Daoy (cell line): ENCODE results near the gene HSD11B2. TPM values are rescaled to one million over a fixed set of nuclear protein-coding genes. Genes with fewer than 3 reads are reported as not detected.

Experiments used
- DNase-seq: peaks from one replicate; pipeline ENCODE4 v3.0.0-alpha.2; 2015; ENCODE audit warnings: low read depth
- total RNA-seq: library from RNA; depleted of rRNA; stranded (reverse); fragments of >200 nt; shearing (Covaris generic); gene quantifications from 2 replicates; pipeline ENCODE4 v1.2.3, GENCODE V29; 2014; rRNA removed

HSD11B2 gene
- total RNA-seq, 1 experiment from 2014 or later = not detected

DNA sequence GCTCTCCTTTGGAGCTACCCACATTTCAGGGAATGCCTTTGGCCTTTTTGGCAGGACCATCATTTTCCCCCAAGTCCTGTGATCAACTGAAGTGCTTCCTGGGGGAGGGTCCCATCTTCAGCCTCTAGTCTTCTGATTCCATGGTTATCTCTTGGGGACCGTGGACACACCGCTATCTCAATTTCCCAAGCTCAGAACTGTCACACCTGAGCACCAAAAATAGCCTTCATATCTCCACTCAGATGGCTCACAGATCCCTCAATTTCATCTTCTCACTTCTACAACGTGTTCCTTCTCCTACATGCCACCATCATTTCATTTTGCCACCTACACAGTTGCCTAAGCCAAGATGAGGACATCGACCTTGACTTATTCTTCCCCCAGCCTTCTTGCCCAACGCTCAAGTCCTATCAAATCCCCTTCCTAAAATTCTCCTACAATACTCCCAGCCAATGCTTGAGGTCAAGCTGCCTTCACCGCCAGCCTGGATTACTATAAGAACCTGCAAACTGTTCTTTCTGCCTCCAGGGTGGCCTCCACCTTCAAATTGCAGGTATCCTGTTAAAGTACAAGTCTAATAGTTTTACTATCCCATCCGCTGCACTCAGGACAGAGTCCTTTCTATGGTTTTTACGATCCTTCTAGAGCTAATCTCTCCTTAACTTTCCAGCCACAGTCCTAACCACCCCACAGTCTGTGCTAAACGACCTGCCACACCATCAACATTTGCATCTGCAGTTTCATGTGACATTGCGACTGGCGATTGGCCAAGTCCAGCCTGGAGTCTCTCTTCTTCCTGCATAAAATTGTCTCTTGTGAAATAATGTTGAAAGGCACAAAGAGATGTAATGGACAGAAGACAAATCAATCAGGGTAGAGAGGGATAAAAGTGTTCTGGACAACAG lies 43.9 kb downstream of the HSD11B2 start:
- DNase-seq = no peak

DNA sequence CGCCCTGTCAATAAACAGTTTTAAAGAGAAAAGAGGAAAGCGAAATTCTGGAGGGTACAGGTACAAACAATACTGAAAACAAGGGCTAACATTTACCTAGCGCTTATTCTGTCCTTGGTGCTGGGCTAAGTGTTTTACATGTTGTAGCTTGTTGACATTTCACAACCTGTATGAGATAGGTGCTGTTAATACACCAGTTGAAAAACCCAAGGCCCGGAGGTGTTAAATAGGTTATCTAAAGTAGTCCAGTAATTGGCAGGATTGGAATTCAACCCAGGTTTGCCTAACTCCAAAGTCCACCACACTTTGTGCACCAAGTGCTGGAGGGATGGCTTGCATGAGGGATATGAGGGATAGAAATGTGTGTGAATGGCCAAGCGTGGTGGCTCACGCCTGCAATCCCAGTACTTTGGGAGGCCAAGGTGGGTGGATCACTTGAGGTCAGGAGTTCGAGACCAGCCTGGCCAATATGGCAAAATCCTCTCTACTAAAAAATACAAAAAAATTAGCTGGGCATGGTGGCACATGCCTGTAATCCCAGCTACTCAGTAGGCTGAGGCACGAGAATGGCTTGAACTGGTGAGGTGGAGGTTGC lies 47.1 kb downstream of the HSD11B2 start:
- no peak for DNase-seq

DNA sequence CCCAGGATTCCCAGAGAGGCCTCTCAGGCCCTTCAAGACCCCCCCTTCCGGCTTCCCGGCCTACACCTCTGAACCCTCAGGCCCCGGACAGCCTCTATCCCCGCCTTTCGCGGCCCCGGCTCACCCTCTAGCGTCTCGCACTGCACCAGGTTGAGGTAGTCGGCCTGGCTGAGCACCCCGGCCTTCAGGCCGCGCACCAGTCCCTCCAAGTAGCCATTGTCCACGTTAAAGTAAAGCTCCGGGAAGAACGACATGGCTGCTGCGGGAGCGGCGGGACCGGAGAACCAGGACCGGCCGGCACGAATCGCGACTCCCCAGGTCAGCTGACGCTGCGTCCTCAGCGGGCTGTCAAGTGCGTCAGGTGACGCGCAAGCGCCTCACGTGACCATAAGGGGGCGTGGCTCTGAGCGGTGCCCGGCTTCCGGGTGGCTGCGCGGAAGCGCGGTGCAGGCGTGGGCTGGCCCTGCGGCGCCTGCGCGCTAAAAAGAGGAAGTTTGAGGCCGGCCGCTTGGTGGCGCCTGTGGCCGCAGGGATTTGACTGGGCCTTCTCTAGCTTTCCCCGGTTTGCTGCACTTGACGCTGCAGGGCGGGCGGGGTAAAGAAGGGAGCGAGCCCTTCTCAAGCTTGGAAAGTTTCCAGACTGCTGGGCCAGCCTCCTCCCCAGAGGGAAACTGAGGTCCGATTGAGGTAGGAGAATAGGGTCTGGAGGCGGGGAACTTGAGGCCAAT lies 50.1 kb downstream of the HSD11B2 start, which contains the start of gene ATP6V0D1:
Gene ATP6V0D1, minus strand, starts transcription at position 325 of the 728 bp plus-strand sequence. Its CDS starts 71 bp downstream, at position 254.
- DNase-seq = peak; percentile 97

DNA sequence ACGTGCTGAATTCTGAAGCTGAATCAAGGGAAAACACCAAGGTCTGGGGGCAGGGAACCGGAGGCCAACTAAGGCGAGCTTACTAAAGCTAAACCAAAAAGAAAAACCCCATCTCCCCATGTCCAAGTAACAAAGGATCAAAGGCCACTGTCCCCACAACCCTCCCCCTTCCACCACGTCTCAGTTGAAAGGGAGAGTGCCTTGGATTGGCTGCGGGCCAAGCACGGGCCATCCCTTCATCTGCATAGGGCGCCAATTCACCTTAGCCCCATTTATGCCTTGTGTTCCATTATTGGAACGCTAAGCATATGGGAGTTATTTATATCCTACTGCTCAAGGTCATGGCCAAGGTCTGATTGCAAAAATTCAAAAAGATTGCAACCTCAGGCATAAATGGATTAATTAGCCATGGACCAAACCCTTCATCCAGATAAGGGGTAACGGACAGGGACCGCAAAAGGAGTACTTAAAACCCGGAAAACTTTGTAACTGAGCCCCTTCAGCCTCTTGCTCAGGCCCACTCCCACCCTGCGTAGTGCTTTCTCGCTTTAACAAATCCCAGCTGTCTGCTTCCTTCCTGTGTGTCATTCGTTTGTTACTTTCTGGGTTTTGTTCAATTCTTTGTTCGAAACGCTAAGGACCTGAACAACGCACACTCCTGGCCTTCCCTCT lies 50.8 kb downstream of the HSD11B2 start:
- DNase-seq = peak; percentile 19

DNA sequence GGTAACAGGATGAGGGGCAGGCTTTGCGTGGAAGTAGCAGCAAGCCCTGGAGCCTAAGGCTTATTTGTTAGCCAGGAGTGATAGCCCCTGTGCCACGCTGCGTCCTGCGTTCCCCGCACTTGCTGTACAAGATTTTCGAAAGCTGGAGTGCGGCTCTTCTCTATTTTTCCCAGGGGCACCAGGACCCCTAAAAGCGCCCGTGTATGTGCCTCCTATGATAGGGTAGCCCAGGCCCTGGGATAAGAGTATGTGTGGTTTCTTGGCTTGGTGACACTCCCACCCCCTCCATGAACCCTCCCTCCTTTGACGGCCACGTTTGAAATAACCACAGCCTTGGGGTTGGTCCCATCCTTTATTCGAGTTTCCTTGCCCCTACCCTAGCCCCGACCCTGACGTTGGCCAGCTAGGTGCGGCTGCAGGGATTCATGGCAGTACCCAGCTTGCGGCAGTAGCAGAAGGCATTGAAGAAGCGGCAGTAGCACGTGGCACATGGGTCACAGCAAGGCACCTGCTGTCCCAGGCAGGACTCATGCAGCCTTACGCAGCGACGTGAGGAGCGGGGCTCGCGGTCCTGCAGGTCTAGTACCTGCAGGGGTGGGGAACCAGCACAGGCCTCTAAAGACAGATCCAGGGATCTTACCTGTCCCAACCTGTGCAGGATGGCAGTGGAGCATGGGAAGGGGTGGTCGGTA lies 51.5 kb downstream of the HSD11B2 start:
- DNase-seq = no peak

DNA sequence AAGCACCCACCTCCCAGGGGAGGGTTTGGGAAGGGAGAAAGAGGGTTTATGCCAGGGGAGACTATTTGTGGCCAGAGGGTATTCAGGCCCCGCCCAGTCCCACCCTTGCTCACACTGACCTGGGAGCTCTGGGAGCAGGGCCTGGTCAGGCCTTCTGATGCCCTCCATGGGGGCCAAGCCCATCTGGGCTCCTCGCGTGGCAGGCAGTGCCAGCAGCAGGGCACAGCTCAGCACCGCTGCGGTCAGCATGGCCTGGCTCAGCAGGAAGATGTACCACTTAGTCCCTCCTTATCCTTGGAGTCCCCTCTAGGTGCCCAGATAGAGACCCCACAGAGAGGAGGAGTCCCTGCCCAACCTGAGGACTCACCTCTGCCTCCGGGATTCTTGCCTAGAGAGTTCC lies 52.2 kb downstream of the HSD11B2 start, which contains the start of gene AGRP:
Gene AGRP, minus strand, starts transcription at position 398 of the 400 bp plus-strand sequence. Its CDS starts 149 bp downstream, at position 249.
- DNase-seq = no peak

DNA sequence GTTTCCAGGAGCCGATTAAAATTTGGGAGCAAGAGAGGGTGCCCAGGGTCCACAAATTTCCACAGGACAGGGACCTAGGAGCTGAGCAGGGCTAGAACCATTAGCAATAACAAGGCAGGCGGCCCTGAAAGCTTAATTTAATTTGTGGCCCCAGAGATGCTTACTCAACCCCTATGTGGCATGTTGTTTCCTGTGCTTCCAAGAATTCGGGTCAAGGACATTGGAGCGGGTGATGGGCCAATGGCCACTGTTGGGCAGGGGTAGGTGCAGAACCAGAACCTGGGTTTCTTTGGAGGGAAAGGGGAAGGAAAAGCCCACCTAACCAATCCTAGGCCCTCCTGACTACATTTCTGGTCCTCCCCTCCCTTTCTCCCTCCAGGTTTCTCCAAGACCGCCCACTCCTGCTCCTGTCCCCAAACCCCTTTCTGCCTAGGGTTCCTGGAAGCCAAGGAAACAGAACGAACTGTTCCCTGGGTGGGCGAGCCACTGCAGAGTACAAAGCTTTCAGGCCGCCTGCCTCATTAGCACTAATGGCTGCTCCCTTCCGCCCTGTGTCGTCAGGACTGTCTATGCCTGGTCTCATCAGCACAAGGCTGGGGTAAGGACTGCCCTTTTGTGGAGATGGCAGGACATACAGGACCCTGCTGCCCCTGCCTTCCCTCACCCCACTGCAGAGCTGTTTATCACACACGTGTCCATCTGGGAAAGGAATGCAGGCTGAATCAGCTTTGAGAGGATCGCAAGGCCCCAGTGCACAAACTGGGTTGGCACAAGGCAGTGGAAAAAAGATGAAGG lies 53.0 kb downstream of the HSD11B2 start:
- DNase-seq = no peak

DNA sequence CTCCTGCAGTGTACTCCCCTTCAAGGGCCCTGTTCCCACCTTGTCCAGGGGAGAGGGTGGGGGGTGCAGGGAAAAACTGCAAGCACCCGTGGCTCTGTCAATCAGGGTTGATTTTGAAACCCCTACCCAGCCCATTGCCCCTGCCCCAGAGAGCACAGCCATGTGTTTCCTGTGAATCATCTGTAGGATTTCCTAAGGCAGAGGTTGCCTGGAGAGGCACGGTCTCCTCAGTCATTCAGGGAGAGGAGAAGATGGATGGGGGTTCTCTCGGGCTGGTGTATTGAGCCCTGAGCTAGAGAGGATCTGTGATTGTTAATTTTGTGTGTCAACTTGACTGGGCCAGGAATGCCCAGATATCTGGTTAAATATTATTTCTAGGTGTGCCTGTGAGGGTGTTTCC lies 55.9 kb downstream of the HSD11B2 start:
- no peak for DNase-seq

Other genes with a start within 250 kb of the HSD11B2 start
- gene MATCAP1, start 247.2 kb upstream of the HSD11B2 start, total RNA-seq = 4.6 and 7.0 TPM in 2 replicates
- gene EXOC3L1, start 241.0 kb upstream of the HSD11B2 start, total RNA-seq = 0.63 and 0.74 TPM in 2 replicates
- 109 and 111 TPM in 2 replicates for gene E2F4, start 239.0 kb upstream of the HSD11B2 start, total RNA-seq
- gene ELMO3, start 232.0 kb upstream of the HSD11B2 start, total RNA-seq = 0.97 and 1.8 TPM in 2 replicates
- 30.0 and 54.8 TPM in 2 replicates for gene TMEM208, start 204.0 kb upstream of the HSD11B2 start, total RNA-seq
- gene FHOD1, start 183.6 kb upstream of the HSD11B2 start, total RNA-seq = 22.2 and 25.7 TPM in 2 replicates
- gene SLC9A5, start 182.1 kb upstream of the HSD11B2 start, total RNA-seq = 1.7 and 1.8 TPM in 2 replicates
- gene PLEKHG4, start 151.6 kb upstream of the HSD11B2 start, total RNA-seq = 31.7 and 45.0 TPM in 2 replicates
- 0.23 and 0.33 TPM in 2 replicates for gene KCTD19, start 104.4 kb upstream of the HSD11B2 start, total RNA-seq
- 0.36 TPM in 1 of 2 replicates, not detected in the other for gene LRRC36, start 104.3 kb upstream of the HSD11B2 start, total RNA-seq
- 0.71 TPM in 1 of 2 replicates, not detected in the other for gene TPPP3, start 37.6 kb upstream of the HSD11B2 start, total RNA-seq
- gene ZDHHC1, start 14.6 kb upstream of the HSD11B2 start, total RNA-seq = 1.9 and 3.0 TPM in 2 replicates
- 56.2 and 66.9 TPM in 2 replicates for gene ATP6V0D1, start 50.0 kb downstream of the HSD11B2 start, total RNA-seq
- not detected in 2 replicates for gene AGRP, start 52.4 kb downstream of the HSD11B2 start, total RNA-seq
- 5.4 and 6.3 TPM in 2 replicates for gene RIPOR1, start 97.7 kb downstream of the HSD11B2 start, total RNA-seq
- gene CTCF, start 131.4 kb downstream of the HSD11B2 start, total RNA-seq = 25.9 and 30.8 TPM in 2 replicates
- gene CARMIL2, start 214.0 kb downstream of the HSD11B2 start, total RNA-seq = 1.1 and 1.7 TPM in 2 replicates
- gene ACD, start 229.1 kb downstream of the HSD11B2 start, total RNA-seq = 31.6 and 39.9 TPM in 2 replicates
- gene PARD6A, start 229.8 kb downstream of the HSD11B2 start, total RNA-seq = 0.71 and 1.0 TPM in 2 replicates
- gene ENKD1, start 235.6 kb downstream of the HSD11B2 start, total RNA-seq = 12.7 and 19.9 TPM in 2 replicates
- not detected in 2 replicates for gene C16orf86, start 235.7 kb downstream of the HSD11B2 start, total RNA-seq